Raji (cell line): ENCODE measurements around the gene ARPC2.

ENCODE experiments used
- POLR2A ChIP-seq: IDR thresholded peaks from 2 replicates; pipeline ENCODE4 v1.6.1; 2011; ENCODE audit warnings: low read depth, low read length, control low read depth; ENCODE audit not compliant: insufficient read depth

The ARPC2 gene

GRCh38 chr2:218298314-218298875 lies 81.4 kb downstream of the ARPC2 start:
- TF ChIP-seq POLR2A, result no peak

GRCh38 chr2:218300141-218300540 lies 83.2 kb downstream of the ARPC2 start:
- no peak for TF ChIP-seq POLR2A

GRCh38 chr2:218301176-218301819 lies 84.3 kb downstream of the ARPC2 start:
- no peak for TF ChIP-seq POLR2A
